GM18520 (cell line): ENCODE measurements around the gene TMTC2.
A peak's percentile ranks its signal among the peaks of the same experiment; 100 is the strongest.
"Not testable (repeated sequence)": the region's sequence is repeated elsewhere in the genome, so short reads cannot be mapped to it uniquely, and the experiment has no call there.

Experiments used
- ATAC-seq: cut with Tn5 transposase; IDR thresholded peaks from one replicate; pipeline ENCODE4 v1.9.1; 2021; ENCODE audit not compliant: unreplicated experiment

The TMTC2 gene

DNA sequence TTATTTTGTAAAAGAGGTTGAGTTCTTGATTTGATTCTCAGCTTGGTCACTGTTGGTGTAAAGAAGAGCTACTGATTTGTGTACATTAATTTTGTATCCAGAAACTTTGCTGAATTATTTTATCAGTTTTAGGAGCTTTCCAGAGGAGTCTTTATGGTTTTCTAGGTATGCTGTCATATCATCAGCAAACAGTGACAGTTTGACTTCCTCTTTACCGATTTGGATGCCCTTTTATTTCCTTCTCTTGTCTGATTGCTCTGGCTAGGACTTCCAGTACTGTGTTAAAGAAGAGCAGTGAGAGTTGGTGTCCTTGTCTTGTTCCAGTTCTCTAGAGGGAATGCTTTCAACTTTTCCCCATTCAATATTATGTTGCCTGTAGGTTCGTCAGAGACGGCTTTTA, 431.2 kb downstream of the TMTC2 start:
- not testable (repeated sequence) for ATAC-seq

DNA sequence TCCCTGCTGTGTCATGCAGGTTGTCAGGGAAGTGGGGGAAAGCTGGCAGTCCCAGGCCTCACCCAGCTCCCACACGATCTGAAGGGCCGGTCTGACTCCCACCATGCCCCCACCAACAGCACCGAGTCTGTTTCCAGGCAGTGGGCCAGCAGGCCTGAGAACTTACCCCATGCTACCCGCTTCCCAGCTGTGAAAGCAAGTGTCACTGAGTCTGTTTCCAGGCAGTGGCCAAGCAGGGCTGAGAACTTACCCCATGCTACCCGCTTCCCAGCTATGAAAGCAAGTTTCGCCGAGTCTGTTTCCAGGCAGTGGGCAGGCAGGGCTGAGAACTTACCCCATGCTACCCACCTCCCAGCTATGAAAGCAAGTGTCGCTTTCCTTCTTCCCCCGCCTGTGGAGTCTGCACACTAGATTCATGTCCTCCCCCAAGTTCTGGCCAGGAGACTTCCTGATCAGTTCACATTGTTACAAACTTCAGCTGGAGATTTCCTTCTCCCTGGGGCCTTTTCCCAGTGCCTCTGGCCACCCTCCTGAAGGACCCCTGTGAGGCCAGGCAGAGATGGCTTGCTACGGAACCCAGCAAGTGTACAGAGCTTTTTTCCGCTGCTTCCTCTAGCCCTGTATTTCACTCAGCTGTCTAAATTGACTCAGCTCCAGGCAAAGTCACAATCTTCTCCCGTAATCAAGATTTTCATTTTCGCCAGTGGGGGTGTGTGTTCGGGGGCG, 435.4 kb downstream of the TMTC2 start:
- no peak for ATAC-seq

DNA sequence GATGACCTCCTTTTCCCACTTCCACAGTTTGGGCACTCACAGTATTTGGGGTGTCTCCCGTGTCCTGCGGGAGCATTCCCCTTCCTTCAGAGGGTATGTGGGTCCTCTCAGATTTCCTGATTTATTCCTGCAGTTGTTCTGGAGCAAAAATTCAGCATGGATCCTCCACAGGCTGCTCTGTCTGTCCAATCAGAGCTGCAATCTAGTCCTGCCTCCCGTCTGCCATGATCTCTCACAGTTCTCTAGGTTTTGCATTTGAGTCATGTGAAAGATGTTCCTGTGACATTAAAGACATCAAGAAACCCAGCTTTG, 435.9 kb downstream of the TMTC2 start:
- ATAC-seq: no peak

- no peak for ATAC-seq
These were observed 436.3 kb downstream of the TMTC2 start for GRCh38 chr12:83123039-83123438.

DNA sequence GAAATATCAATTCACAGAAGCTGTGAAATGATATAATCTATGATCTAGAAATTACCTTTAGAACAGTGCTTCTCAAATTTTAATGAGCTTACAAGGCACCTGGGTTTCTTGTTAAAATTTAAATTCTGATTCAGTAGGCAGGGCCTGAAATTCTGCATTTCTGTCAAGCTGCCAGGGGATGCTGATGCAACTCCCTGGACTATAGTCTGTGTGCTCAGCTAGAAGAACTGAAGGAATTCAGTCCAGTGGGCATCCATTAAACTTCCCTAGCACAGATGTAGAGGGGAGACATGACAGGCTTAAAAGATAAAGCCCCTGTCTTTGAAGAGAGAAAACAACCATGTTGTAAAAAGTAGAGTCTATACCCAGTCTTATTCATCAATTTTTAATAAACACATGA, 441.8 kb downstream of the TMTC2 start:
- ATAC-seq: no peak

- ATAC-seq: no peak
These were observed 443.5 kb downstream of the TMTC2 start for GRCh38 chr12:83130178-83130577.

DNA sequence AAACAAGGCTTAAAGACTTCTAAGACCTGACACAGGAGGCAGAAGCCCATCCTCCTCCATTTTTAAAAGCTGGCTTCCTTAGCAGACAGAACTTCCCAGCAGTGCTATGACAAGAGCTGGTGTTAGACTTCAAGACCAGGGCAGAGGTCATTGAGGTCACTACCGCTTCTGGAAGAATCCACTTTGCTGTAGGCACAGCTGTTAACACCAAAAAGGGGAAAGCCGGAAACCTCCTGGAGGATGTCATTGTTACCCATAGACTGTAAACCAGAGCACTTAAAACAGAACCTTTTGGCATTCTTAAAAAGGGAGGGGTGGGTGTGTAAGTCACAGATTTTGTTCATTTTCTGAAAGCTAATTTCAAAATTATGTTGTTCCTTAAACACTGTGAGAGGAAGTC, 445.7 kb downstream of the TMTC2 start:
- no peak for ATAC-seq

DNA sequence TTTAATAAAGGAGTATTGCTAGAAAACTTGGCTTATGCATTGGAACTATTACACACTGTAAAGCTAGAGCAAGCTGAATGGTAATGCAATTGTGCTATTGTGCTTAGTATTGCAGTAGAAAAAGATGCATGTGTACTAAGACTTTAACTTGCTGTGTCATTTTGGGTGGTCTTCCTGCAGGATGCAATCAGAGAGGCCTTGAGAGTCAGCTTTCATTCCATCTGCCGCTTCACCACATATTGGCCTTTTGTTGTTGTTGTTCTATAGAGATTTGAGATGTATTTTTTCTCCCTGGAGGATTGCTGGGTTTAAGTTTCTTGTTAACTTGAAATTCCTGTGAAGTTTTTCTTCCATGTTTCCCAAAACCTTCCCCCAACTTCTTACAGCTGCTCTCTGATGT, 449.7 kb downstream of the TMTC2 start:
- no peak for ATAC-seq

DNA sequence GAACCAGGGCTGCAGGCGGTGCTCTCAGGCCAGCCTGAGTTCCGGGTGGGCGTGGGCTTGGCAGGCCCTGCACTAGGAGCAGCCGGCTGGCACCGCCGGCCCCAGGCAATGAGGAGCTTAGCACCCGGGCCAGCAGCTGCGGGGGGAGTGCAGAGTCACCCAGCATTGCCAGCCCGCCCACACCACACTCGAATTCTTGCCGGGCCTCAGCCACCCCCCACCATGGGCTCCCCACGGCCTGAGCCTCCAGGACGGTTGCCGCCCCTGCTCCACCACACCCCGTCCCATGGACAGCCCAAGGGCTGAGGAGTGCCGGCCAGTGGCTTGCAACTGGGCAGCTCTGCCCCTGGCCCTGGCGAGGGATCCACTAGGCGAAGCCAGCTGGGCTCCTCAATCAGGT, 453.4 kb downstream of the TMTC2 start:
- ATAC-seq: no peak

- ATAC-seq: no peak
These were observed 454.8 kb downstream of the TMTC2 start for GRCh38 chr12:83141460-83141994.

- no peak for ATAC-seq
These were observed 456.2 kb downstream of the TMTC2 start for GRCh38 chr12:83142914-83143313.

DNA sequence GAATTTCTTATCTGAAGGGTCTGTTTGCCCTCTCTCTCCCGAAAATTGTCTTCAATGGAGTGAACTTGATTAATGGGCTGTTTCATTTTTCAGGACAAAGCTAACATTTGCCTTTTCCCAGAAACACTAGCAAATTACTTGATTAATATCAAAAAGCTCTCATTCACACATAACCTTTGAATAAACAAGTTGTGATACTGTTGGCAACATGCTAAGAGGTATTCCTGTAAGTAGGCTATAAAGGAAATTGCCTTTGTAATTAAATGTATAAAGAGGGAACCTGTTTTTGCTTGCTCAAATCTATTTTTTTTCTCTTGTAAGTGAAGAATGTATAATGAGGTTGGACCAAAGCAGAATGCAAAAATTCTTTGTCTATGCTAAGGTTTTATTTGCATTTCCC, 457.2 kb downstream of the TMTC2 start:
- ATAC-seq: no peak

GRCh38 chr12:83145325-83145840, 458.7 kb downstream of the TMTC2 start:
- no peak for ATAC-seq

- ATAC-seq: no peak
These were observed 460.6 kb downstream of the TMTC2 start for GRCh38 chr12:83147341-83147740.

- no peak for ATAC-seq
These were observed 463.3 kb downstream of the TMTC2 start for GRCh38 chr12:83149987-83150386.

DNA sequence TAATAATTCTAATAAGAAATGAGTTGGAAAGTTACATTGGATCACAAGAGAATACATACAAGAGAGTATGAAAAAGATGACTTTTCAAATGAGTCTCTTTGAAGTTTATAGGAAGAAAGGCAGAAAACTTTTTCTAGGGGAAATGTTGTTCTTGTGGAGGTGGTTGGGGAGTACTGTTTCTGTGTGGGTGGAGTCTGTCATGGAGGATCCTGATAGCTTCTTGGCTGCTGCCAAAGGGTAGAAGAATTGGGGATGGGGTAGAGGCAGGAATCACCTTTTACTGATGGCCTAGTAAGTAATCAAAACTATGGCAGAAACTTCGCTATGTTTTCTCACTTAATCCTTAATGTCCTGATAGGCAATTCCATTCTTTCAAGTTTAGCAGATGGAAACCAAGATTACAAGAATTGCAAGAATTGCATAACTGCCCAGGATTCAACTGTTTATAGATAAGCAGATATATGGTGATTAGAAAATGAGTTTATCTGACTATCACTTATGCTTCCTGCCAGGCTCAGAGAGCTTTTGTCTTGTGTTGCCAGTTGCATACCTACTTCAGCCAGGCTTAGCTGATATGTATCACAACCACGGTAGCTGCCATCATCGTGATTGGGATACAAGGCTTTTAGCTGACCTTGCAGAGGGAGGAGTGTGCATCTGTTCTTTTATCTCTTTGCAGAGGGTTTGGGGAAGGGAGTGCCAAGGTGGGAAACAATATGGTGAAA, 463.9 kb downstream of the TMTC2 start:
- ATAC-seq: no peak

DNA sequence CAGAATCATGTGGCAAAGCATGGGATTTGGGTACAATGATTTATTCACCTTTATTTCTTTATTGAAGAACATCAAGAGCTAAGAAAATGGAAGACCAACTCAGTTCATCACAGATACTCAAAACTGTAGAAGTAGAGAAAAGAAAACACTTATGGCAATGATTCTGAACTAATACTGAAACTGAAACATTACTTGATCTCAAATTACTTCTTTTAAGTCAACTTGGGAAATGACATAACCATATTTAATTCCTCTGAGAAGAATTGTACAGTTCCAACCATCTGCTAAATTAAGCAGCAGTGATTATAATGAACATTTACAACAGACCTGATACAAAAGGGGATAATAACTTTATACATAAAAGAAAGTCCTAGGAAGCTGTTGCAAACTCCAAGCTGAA, 466.5 kb downstream of the TMTC2 start:
- peak; percentile 87 for ATAC-seq

- no peak for ATAC-seq
These were observed 470.1 kb downstream of the TMTC2 start for GRCh38 chr12:83156815-83157214.

DNA sequence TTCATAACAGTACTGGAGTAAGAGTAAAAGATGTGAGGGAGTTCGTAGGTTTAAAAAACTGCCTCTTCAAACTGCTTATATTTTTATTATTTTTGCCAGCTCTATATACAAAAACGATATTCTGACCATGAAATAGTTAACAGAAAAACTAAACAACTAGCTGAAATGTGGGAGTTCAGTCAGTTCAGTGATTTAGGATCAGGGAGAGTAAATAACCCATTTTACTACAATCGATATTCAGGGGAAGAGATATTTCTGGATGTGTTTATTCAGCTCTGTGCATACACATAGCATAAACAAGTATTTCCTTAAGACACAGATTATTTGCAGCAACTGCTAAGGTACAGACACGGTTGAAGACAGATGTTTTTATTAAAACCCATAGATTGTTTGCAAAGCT, 470.9 kb downstream of the TMTC2 start:
- ATAC-seq: no peak

- ATAC-seq: peak; percentile 70
These were observed 472.0 kb downstream of the TMTC2 start for GRCh38 chr12:83158613-83159207.

- ATAC-seq: no peak
These were observed 474.8 kb downstream of the TMTC2 start for GRCh38 chr12:83161456-83161855.

GRCh38 chr12:83168751-83169150, 482.0 kb downstream of the TMTC2 start:
- no peak for ATAC-seq
